Gastrocnemius medialis (tissue), 4 donors: ENCODE results near the gene IGSF6. TPM values are rescaled to one million over a fixed set of nuclear protein-coding genes. Genes with fewer than 3 reads are reported as not detected.

Experiments
- ATAC-seq, 2 donors: fragments of 150-250 bp; one replicate each; pipeline ENCODE4 v1.9.1; 2016
- DNase-seq, 2 donors: peaks; one replicate each; pipeline ENCODE4 v3.0.0-alpha.2; 2019
- H3K27ac ChIP-seq, 4 donors: fragments of 200-600 bp; sonication (generic); 1 replicate in 1 of 4; 2 replicates in 3 of 4; pipeline ENCODE4 v1.5.1; 2016 to 2018; ENCODE audit warnings: mild to moderate bottlenecking in 2 of 4, moderate library complexity in 1 of 4
- H3K27me3 ChIP-seq, 3 donors: fragments of 200-600 bp; sonication (generic) in 2 of 3; 1 replicate in 1 of 3; 2 replicates in 2 of 3; pipeline versions ENCODE4 v1.5.1 to v1.6.0; 2016 to 2019; ENCODE audit warnings: mild to moderate bottlenecking in 1 of 3, moderate library complexity in 1 of 3
- H3K36me3 ChIP-seq, 2 donors: fragments of 200-600 bp; sonication (generic) in 1 of 2; one replicate each; pipeline ENCODE4 v1.5.1; 2017 to 2018
- H3K4me1 ChIP-seq, 2 donors: fragments of 200-600 bp; sonication (generic) in 1 of 2; one replicate each; pipeline ENCODE4 v1.5.1; 2016 to 2017; ENCODE audit warnings: mild to moderate bottlenecking in 2 of 2
- H3K4me3 ChIP-seq, 4 donors: fragments of 200-600 bp; sonication (generic) in 3 of 4; 1 replicate in 1 of 4; 2 replicates in 3 of 4; pipeline ENCODE4 v1.5.1; 2016 to 2019; ENCODE audit warnings: mild to moderate bottlenecking in 2 of 4
- H3K9me3 ChIP-seq, 3 donors: fragments of 200-600 bp; sonication (generic) in 2 of 3; 1 replicate in 1 of 3; 2 replicates in 2 of 3; pipeline ENCODE4 v1.5.1; 2016 to 2019
- POLR2A ChIP-seq, 2 donors: fragments of 450-650 bp; IDR thresholded peaks; one replicate each; pipeline ENCODE4 v1.6.1; 2017; ENCODE audit warnings: antibody characterized with exemption in 2 of 2, mild to moderate bottlenecking in 2 of 2, moderate library complexity in 2 of 2
- in situ Hi-C, 4 donors: fragments of 200-750 bp; cut with MboI; loops; one replicate each; pipeline versions ENCODE4 v1.15.0 to v1.8.0; 2017; ENCODE audit warnings: low sequenced_read_pairs in 4 of 4
- intact Hi-C: fragments of 100-400 bp; cut with DNase I; formaldehyde crosslinking; loops from one replicate; pipeline ENCODE4 v1.15.1; 2023; ENCODE audit warnings: low total_unique reads
- total RNA-seq, 4 donors: library from RNA; depleted of rRNA; stranded (reverse); fragments of >200 nt; gene quantifications; one replicate each; pipeline versions ENCODE4 v1.1.0 to v1.2.3, GENCODE V29; 2016
- TF ChIP-seq, protein P1 (sequence below), 5 experiments: fragments of 450-650 bp in 3 of 5; fragments of 200-600 bp in 2 of 5; sonication (generic) in 2 of 5; IDR thresholded peaks in 4 of 5; conservative IDR thresholded peaks in 1 of 5; 1 replicate in 4 of 5; 2 replicates in 1 of 5; pipeline ENCODE4 v1.5.1; 2016 to 2019; ENCODE audit warnings: antibody characterized with exemption in 5 of 5, mild to moderate bottlenecking in 3 of 5, moderate library complexity in 3 of 5

The IGSF6 gene
- total RNA-seq, 4 donors from 2014 or later = 0.10 to 0.60 (median 0.39) TPM

- no peak for DNase-seq
- Histone ChIP-seq H3K9me3 (no peaks in the 10 kb centered on the region), H3K27me3 (no peaks in the 10 kb centered on the region), H3K4me3 (no peak overlapping the region), H3K36me3 (peaks cover 0 to 19% of the 10 kb centered on the region in 2 donors), H3K4me1 (no peaks in the 10 kb centered on the region), H3K27ac (no peak overlapping the region)
- in situ Hi-C loops (no loop called here), intact Hi-C loops (no loop called here)
- no peak for TF ChIP-seq POLR2A (IDR thresholded peaks at IDR 0.05)
- TF ChIP-seq, protein P1, sequence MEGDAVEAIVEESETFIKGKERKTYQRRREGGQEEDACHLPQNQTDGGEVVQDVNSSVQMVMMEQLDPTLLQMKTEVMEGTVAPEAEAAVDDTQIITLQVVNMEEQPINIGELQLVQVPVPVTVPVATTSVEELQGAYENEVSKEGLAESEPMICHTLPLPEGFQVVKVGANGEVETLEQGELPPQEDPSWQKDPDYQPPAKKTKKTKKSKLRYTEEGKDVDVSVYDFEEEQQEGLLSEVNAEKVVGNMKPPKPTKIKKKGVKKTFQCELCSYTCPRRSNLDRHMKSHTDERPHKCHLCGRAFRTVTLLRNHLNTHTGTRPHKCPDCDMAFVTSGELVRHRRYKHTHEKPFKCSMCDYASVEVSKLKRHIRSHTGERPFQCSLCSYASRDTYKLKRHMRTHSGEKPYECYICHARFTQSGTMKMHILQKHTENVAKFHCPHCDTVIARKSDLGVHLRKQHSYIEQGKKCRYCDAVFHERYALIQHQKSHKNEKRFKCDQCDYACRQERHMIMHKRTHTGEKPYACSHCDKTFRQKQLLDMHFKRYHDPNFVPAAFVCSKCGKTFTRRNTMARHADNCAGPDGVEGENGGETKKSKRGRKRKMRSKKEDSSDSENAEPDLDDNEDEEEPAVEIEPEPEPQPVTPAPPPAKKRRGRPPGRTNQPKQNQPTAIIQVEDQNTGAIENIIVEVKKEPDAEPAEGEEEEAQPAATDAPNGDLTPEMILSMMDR (IDR thresholded peaks at IDR 0.05 in 4 of 5, conservative IDR thresholded peaks at IDR 0.05 in 1 of 5) = no peak
- no peak for ATAC-seq
These were observed 24.2 kb downstream of the IGSF6 start for GRCh38 chr16:21628121-21628726.

GRCh38 chr16:21626659-21627277 is 25.6 kb downstream of the IGSF6 start:
- H3K36me3 ChIP-seq = peaks cover 0 to 19% of the 10 kb centered on the region in 2 donors
- intact Hi-C loops = no loop called here
- peak in 1 of 2 donors; percentile 12 for ATAC-seq

GRCh38 chr16:21625026-21625425 is 27.4 kb downstream of the IGSF6 start:
- in situ Hi-C loops (no loop called here), intact Hi-C loops (no loop called here)
- no peak overlapping the region for H3K27ac ChIP-seq
- ATAC-seq (no peak), DNase-seq (no peak)
- peaks cover 0 to 16% of the 10 kb centered on the region in 2 donors for H3K36me3 ChIP-seq
- no peaks in the 10 kb centered on the region for H3K9me3 ChIP-seq
- TF ChIP-seq, protein P1 (IDR thresholded peaks at IDR 0.05 in 4 of 5, conservative IDR thresholded peaks at IDR 0.05 in 1 of 5) = no peak
- TF ChIP-seq POLR2A (IDR thresholded peaks at IDR 0.05) = no peak
- peaks cover 0 to under 1% of the 10 kb centered on the region in 2 donors for H3K4me1 ChIP-seq
- no peaks in the 10 kb centered on the region for H3K27me3 ChIP-seq
- no peak overlapping the region for H3K4me3 ChIP-seq

More at GRCh38 chr16:21626659-21627277, 25.6 kb downstream of the IGSF6 start:
- Histone ChIP-seq H3K27me3 (no peaks in the 10 kb centered on the region), H3K4me3 (no peak overlapping the region), H3K4me1 (no peaks in the 10 kb centered on the region), H3K27ac (peak overlapping the region in 1 of 4 donors; percentile 12), H3K9me3 (no peaks in the 10 kb centered on the region)
- DNase-seq = no peak
- TF ChIP-seq, protein P1 (IDR thresholded peaks at IDR 0.05 in 4 of 5, conservative IDR thresholded peaks at IDR 0.05 in 1 of 5) = no peak
- no peak for TF ChIP-seq POLR2A (IDR thresholded peaks at IDR 0.05)
- in situ Hi-C loops = no loop called here

DNA sequence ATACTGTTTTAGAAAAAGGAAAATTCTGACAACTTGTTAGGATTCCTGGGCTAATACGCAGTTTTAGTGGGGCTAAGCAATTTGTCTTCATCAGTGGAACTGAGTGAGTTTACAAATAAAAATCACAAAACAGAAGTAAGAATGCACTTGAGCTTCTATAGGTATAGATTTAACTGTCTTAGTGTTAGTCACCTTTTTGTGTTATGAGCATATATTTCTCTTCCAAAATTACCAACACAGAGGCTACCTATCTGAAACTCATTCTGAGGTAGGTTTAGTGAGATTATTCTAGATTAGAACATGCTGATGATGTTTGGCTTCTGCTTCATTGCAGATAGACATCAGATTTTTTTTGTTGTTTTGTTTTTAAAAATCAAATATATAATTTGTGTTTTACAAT is 29.9 kb downstream of the IGSF6 start:
- ATAC-seq (no peak), DNase-seq (no peak)
- intact Hi-C loops = no loop called here
- in situ Hi-C loops = no loop called here
- no peak for TF ChIP-seq POLR2A (IDR thresholded peaks at IDR 0.05)
- TF ChIP-seq, protein P1 (IDR thresholded peaks at IDR 0.05 in 4 of 5, conservative IDR thresholded peaks at IDR 0.05 in 1 of 5) = no peak
- H3K36me3 ChIP-seq = peaks cover 0 to 7% of the 10 kb centered on the region in 2 donors
- peaks cover 0 to 6% of the 10 kb centered on the region in 2 donors for H3K4me1 ChIP-seq
- H3K27me3 ChIP-seq = no peaks in the 10 kb centered on the region
- H3K27ac ChIP-seq = no peak overlapping the region
- no peak overlapping the region for H3K4me3 ChIP-seq
- no peaks in the 10 kb centered on the region for H3K9me3 ChIP-seq
